HCT116 (cell line): ENCODE results near the gene UNKL. TPM values are rescaled to one million over a fixed set of nuclear protein-coding genes. Genes with fewer than 3 reads are reported as not detected.

Source experiments
- ATAC-seq: fragments of 200-7000 bp; cut with Tn5 transposase; 2 replicates; pipeline ENCODE4 v1.9.1; 2020; ENCODE audit warnings: mild to moderate bottlenecking, moderate library complexity
- BruUV-seq: library from RNA; stranded (reverse); fragments of 400-500 nt; replicated peaks from 2 replicates; lab custom pipeline; 2021; lab: Mats Ljungman, UMichigan
- CTCF ChIA-PET: fragments of 300-600 bp; sonication (Branson Sonifier 250); formaldehyde crosslinking; loops from one replicate; lab custom pipeline; 2021; ENCODE audit warnings: antibody characterized with exemption; lab: Charles Lee
- POLR2A ChIA-PET: fragments of 300-600, 350-600 bp; sonication (Branson Sonifier 250); formaldehyde crosslinking; loops from one replicate; lab custom pipeline; 2021; ENCODE audit warnings: antibody characterized with exemption; lab: Charles Lee
- RAD21 ChIA-PET, 2 experiments: fragments of 300-600 bp; sonication (Branson Sonifier 250); formaldehyde crosslinking; loops; one replicate each; lab custom pipeline; 2023; ENCODE audit warnings: low total read pairs in 2 of 2; ENCODE audit not compliant: uncharacterized antibody in 2 of 2, unreplicated experiment in 2 of 2, low non-redundant PET in 1 of 2; lab: Charles Lee
- DNase-seq: peaks from one replicate; pipeline ENCODE4 v3.0.0-alpha.2; 2010; ENCODE audit warnings: low read depth, low spot score
- H2AFZ ChIP-seq: fragments of 200-600 bp; shearing (Covaris generic), sonication (generic); 2 replicates; pipeline ENCODE4 v1.6.1; 2017; ENCODE audit warnings: low read depth, mixed run types, mixed read lengths, antibody characterized with exemption, low read length; ENCODE audit not compliant: poor library complexity, severe bottlenecking
- H3K27ac ChIP-seq: 2 replicates; pipeline ENCODE4 v1.5.1; 2012; ENCODE audit warnings: low read depth, low read length
- H3K27me3 ChIP-seq: fragments of 200-600 bp; sonication (generic); 2 replicates; pipeline ENCODE4 v1.6.1; 2016; ENCODE audit warnings: mixed run types, low read length, mixed read lengths; ENCODE audit not compliant: insufficient read depth
- H3K36me3 ChIP-seq, 2 experiments: fragments of 200-500 bp in 1 of 2; fragments of 200-600 bp in 1 of 2; sonication (Bioruptor generic) in 1 of 2; sonication (generic) in 1 of 2; 2 replicates each; pipeline versions ENCODE4 v1.5.1 to v1.6.1; 2014 to 2016; ENCODE audit warnings: low read length in 2 of 2, inconsistent platforms in 1 of 2, mixed read lengths in 1 of 2, mixed run types in 1 of 2; ENCODE audit not compliant: insufficient read depth in 2 of 2, control insufficient read depth in 1 of 2
- H3K4me1 ChIP-seq, 2 experiments: fragments of 200-600 bp in 1 of 2; sonication (generic) in 1 of 2; 2 replicates each; pipeline versions ENCODE4 v1.5.1 to v1.6.1; 2012 to 2017; ENCODE audit warnings: low read length in 2 of 2, inconsistent platforms in 1 of 2, mild to moderate bottlenecking in 1 of 2, mixed read lengths in 1 of 2, mixed run types in 1 of 2, moderate library complexity in 1 of 2; ENCODE audit not compliant: insufficient read depth in 2 of 2, control insufficient read depth in 1 of 2
- H3K4me2 ChIP-seq: fragments of 200-600 bp; sonication (generic); 2 replicates; pipeline ENCODE4 v1.6.1; 2017; ENCODE audit warnings: mixed run types, low read length, mixed read lengths
- H3K4me3 ChIP-seq, 2 experiments: fragments of 200-600 bp in 1 of 2; sonication (generic) in 1 of 2; replicated peaks in 1 of 2; 2 replicates each; pipeline ENCODE4 v1.5.1; 2011 to 2016; ENCODE audit warnings: low read length in 2 of 2, control low read depth in 1 of 2, low read depth in 1 of 2, mild to moderate bottlenecking in 1 of 2, mixed read lengths in 1 of 2, mixed run types in 1 of 2
- H3K79me2 ChIP-seq: fragments of 200-600 bp; sonication (generic); 2 replicates; pipeline ENCODE4 v1.6.1; 2017; ENCODE audit warnings: mild to moderate bottlenecking, mixed run types, low read length, moderate library complexity, mixed read lengths; ENCODE audit not compliant: insufficient read depth
- H3K9ac ChIP-seq: fragments of 200-600 bp; sonication (generic); 2 replicates; pipeline ENCODE4 v1.6.1; 2016; ENCODE audit warnings: low read length, mixed read lengths
- H3K9me2 ChIP-seq: fragments of 200-600 bp; sonication (generic), shearing (Covaris generic); 2 replicates; pipeline ENCODE4 v1.6.1; 2017; ENCODE audit warnings: mixed run types, mild to moderate bottlenecking, moderate library complexity; ENCODE audit not compliant: insufficient read depth
- H3K9me3 ChIP-seq, 2 experiments: fragments of 200-500 bp in 1 of 2; fragments of 200-600 bp in 1 of 2; sonication (Bioruptor generic) in 1 of 2; sonication (generic) in 1 of 2; 2 replicates each; pipeline ENCODE4 v1.6.1; 2014 to 2017; ENCODE audit warnings: low read length in 2 of 2, mixed read lengths in 2 of 2, inconsistent platforms in 1 of 2, low read depth in 1 of 2, mild to moderate bottlenecking in 1 of 2, mixed run types in 1 of 2, moderate library complexity in 1 of 2; ENCODE audit not compliant: control insufficient read depth in 1 of 2, insufficient read depth in 1 of 2
- H4K20me1 ChIP-seq: fragments of 200-600 bp; sonication (generic), shearing (Covaris generic); 2 replicates; pipeline ENCODE4 v1.6.1; 2017; ENCODE audit warnings: mixed run types, mild to moderate bottlenecking, moderate library complexity; ENCODE audit not compliant: insufficient read depth
- EGR1 ChIP-seq: IDR thresholded peaks from 2 replicates; pipeline ENCODE4 v1.6.1; 2012; ENCODE audit warnings: low read depth
- MAX ChIP-seq: IDR thresholded peaks from 2 replicates; pipeline ENCODE4 v1.6.1; 2012
- POLR2AphosphoS5 ChIP-seq: IDR thresholded peaks from 2 replicates; pipeline ENCODE4 v1.6.1; 2011; ENCODE audit warnings: mild to moderate bottlenecking, low read depth, low read length, moderate library complexity
- RAD21 ChIP-seq: IDR thresholded peaks from 2 replicates; pipeline ENCODE4 v1.6.1; 2012; ENCODE audit warnings: low read depth, mild to moderate bottlenecking
- REST ChIP-seq: IDR thresholded peaks from 2 replicates; pipeline ENCODE4 v1.6.1; 2012; ENCODE audit warnings: low read depth
- YY1 ChIP-seq: IDR thresholded peaks from 2 replicates; pipeline ENCODE4 v1.6.1; 2011; ENCODE audit warnings: low read length, low read depth, moderate library complexity, mild to moderate bottlenecking; ENCODE audit not compliant: insufficient replicate concordance; ENCODE audit errors: extremely low read depth
- intact Hi-C: fragments of 100-400 bp; cut with micrococcal nuclease; formaldehyde crosslinking; loops from 2 replicates; pipeline ENCODE4 v1.10.0; 2022
- total RNA-seq: library from RNA; stranded (reverse); gene quantifications from one replicate; pipeline ENCODE4 v1.2.1, GENCODE V29; 2021; ENCODE audit not compliant: unreplicated experiment

Gene UNKL
- total RNA-seq, 1 experiment from 2014 or later, result 24.9 TPM

GRCh38 chr16:1345651-1346421 lies 68.7 kb downstream of the UNKL start (continued):
- TF ChIP-seq REST (no peak), POLR2AphosphoS5 (no peak), EGR1 (no peak)

GRCh38 chr16:1345087-1345486 lies 69.4 kb downstream of the UNKL start:
- CTCF ChIA-PET, result no interaction called here
- TF ChIP-seq RAD21, result no peak
- TF ChIP-seq MAX, result no peak
- no peak for TF ChIP-seq YY1
- Histone ChIP-seq H3K4me1 (peaks cover 6 to 16% of the 10 kb centered on the region in 2 experiments; a peak in 3 of 4 replicates), H3K4me2 (no peak overlapping the region), H2AFZ (no peak overlapping the region), H3K9ac (no peak overlapping the region), H3K9me3 (no peaks in the 10 kb centered on the region), H4K20me1 (no peaks in the 10 kb centered on the region), H3K9me2 (no peaks in the 10 kb centered on the region), H3K36me3 (peaks cover 0 to 9% of the 10 kb centered on the region in 2 experiments; a peak in 1 of 4 replicates), H3K79me2 (peaks cover 2% of the 10 kb centered on the region; the same call in 1 of the 2 replicates), H3K27ac (no peak overlapping the region), H3K4me3 (no peak overlapping the region), H3K27me3 (no peaks in the 10 kb centered on the region)
- POLR2A ChIA-PET, result no interaction called here
- DNase-seq, result no peak
- no TSS peak for BruUV-seq
- RAD21 ChIA-PET, result no interaction called here
- no peak for ATAC-seq
- intact Hi-C loops, result no loop called here
